Omental fat pad (tissue), 4 donors: ENCODE measurements around the gene PAH. TPM values are rescaled to one million over a fixed set of nuclear protein-coding genes. Genes with fewer than 3 reads are reported as not detected.

Experiments used
- ATAC-seq: fragments of 150-250 bp; one replicate; pipeline ENCODE4 v1.9.1; 2016; ENCODE audit warnings: mild to moderate bottlenecking, moderate library complexity; ENCODE audit not compliant: low FRiP score
- DNase-seq: peaks from one replicate; pipeline ENCODE4 v3.0.0-alpha.2; 2019; ENCODE audit warnings: low spot score
- total RNA-seq, 4 donors: library from RNA; depleted of rRNA; stranded (reverse); fragments of >200 nt; gene quantifications; one replicate each; pipeline ENCODE4 v1.1.0, GENCODE V29; 2016
- TF ChIP-seq, protein P1 (sequence below), 3 donors: fragments of 450-650 bp; IDR thresholded peaks; one replicate each; pipeline ENCODE4 v1.5.1; 2016 to 2017; ENCODE audit warnings: antibody characterized with exemption in 3 of 3, mild to moderate bottlenecking in 3 of 3, moderate library complexity in 2 of 3

PAH gene
- total RNA-seq, 4 donors from 2014 or later = 0.74 TPM; not detected in 3

DNA sequence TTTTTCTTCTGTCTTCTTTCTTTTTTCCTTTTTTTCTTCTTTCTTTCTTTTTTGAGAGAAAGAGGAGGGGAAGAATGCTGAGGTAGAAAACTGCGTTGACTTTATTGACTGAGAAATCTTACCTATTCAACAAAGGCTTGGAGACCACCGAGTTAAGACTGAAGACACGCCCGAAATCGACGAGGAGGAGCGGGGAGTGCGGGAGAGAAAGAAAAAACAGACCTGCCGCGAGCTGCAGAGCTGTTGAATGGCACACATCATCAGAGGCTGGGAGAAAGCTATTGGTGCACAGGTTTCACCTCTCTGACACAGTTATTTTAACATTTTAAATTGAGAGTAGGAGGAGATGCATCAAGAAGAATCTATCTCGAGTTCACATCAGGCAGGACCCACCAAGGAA lies 45.5 kb upstream of the PAH start:
- ATAC-seq (no peak), DNase-seq (no peak)
- TF ChIP-seq, protein P1, sequence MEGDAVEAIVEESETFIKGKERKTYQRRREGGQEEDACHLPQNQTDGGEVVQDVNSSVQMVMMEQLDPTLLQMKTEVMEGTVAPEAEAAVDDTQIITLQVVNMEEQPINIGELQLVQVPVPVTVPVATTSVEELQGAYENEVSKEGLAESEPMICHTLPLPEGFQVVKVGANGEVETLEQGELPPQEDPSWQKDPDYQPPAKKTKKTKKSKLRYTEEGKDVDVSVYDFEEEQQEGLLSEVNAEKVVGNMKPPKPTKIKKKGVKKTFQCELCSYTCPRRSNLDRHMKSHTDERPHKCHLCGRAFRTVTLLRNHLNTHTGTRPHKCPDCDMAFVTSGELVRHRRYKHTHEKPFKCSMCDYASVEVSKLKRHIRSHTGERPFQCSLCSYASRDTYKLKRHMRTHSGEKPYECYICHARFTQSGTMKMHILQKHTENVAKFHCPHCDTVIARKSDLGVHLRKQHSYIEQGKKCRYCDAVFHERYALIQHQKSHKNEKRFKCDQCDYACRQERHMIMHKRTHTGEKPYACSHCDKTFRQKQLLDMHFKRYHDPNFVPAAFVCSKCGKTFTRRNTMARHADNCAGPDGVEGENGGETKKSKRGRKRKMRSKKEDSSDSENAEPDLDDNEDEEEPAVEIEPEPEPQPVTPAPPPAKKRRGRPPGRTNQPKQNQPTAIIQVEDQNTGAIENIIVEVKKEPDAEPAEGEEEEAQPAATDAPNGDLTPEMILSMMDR (IDR thresholded peaks at IDR 0.05) = no peak

DNA sequence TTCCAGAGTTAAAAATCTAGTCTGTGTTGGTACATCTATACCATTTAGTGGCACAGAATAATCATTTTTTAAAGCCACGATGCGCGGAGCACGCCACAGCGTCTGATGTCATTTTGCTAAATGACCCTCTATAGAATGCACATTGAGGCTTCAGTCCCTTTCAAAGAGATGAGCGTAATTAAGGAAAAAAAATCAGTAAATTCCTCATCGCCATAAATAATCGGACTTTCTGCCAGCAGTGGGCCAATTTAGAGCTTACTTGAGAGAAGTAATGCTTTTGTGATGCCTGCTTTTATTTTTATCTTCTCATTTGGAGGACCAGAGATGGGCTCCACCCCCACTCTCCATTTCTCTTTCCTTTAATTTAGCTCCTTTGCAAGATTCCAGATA lies 44.4 kb upstream of the PAH start:
- ATAC-seq (no peak), DNase-seq (no peak)
- TF ChIP-seq, protein P1 (IDR thresholded peaks at IDR 0.05) = no peak

DNA sequence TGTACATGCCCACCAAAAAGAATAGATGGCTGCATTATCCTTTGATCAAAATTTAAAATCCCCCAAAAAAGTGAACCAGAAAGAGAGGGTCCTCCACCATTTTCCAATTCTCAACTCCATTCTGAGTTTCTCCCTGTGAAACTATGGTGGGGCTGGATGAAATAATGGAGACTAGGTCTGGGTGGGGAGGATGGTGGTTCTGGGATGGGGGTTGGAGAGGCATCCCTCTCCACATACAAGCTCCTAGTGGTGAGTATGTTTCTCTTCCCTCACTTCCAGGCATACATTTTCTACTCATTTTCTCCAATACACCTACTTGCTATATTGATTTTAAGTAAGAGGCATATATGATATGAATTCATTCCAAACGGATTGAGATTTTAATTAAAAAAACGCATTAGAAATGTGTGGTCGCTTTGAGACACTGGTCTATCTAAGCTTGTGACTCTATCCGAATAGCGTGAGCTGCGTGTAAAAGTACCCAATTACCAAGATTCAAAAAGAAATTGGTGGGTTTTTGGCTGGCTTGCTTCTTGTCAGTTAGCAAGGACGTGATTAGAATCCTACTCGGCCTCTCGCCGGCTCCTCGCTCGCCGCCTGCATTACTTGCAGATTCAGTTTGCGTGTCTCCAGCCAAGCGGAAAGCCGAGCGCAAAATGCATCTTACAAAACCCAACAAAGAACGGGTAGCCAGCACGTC lies 43.9 kb upstream of the PAH start:
- no peak for ATAC-seq
- TF ChIP-seq, protein P1 (IDR thresholded peaks at IDR 0.05) = no peak
- DNase-seq = no peak

DNA sequence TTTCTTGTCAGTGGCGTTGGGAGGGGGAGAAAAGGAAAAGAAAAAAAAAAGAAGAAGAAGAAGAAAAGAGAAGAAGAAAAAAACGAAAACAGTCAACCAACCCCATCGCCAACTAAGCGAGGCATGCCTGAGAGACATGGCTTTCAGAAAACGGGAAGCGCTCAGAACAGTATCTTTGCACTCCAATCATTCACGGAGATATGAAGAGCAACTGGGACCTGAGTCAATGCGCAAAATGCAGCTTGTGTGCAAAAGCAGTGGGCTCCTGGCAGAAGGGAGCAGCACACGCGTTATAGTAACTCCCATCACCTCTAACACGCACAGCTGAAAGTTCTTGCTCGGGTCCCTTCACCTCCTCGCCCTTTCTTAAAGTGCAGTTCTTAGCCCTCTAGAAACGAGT lies 42.3 kb upstream of the PAH start:
- no peak for DNase-seq

DNA sequence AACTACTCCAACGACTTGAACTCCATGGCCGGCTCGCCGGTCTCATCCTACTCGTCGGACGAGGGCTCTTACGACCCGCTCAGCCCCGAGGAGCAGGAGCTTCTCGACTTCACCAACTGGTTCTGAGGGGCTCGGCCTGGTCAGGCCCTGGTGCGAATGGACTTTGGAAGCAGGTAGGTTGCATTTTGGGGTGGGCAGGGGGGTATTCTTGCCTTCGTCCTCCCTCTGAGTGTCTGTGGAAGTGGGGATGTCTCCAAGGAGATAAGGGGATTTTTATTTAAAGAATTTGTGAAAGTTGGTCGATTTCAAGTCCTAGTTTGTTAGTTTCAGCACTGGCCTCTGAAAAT lies 41.8 kb upstream of the PAH start:
- TF ChIP-seq, protein P1 (IDR thresholded peaks at IDR 0.05) = no peak
- DNase-seq (no peak), ATAC-seq (no peak)

More for the DNA sequence above, 42.3 kb upstream of the PAH start:
- TF ChIP-seq, protein P1 (IDR thresholded peaks at IDR 0.05) = no peak
- ATAC-seq = no peak

DNA sequence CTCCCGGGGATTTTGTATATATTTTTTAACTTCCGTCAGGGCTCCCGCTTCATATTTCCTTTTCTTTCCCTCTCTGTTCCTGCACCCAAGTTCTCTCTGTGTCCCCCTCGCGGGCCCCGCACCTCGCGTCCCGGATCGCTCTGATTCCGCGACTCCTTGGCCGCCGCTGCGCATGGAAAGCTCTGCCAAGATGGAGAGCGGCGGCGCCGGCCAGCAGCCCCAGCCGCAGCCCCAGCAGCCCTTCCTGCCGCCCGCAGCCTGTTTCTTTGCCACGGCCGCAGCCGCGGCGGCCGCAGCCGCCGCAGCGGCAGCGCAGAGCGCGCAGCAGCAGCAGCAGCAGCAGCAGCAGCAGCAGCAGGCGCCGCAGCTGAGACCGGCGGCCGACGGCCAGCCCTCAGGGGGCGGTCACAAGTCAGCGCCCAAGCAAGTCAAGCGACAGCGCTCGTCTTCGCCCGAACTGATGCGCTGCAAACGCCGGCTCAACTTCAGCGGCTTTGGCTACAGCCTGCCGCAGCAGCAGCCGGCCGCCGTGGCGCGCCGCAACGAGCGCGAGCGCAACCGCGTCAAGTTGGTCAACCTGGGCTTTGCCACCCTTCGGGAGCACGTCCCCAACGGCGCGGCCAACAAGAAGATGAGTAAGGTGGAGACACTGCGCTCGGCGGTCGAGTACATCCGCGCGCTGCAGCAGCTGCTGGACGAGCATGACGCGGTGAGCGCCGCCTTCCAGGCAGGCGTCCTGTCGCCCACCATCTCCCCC lies 41.2 kb upstream of the PAH start:
- ATAC-seq (no peak), DNase-seq (no peak)
- TF ChIP-seq, protein P1 (IDR thresholded peaks at IDR 0.05) = no peak
